Parathyroid adenoma (tissue), 2 donors: Measurements from ENCODE around the gene HSBP1.

Experiments
- H2AFZ ChIP-seq: fragments of 300-600 bp; sonication (generic); one replicate; pipeline ENCODE4 v1.7.0; 2017; ENCODE audit warnings: antibody characterized with exemption, mild to moderate bottlenecking
- H3K27ac ChIP-seq: fragments of 300-600 bp; sonication (generic); one replicate; pipeline ENCODE4 v1.7.0; 2017
- H3K27me3 ChIP-seq: fragments of 300-600 bp; sonication (generic); one replicate; pipeline ENCODE4 v1.7.0; 2017; ENCODE audit warnings: low read length; ENCODE audit not compliant: control insufficient read depth, insufficient read depth
- H3K36me3 ChIP-seq: fragments of 300-600 bp; sonication (generic); one replicate; pipeline ENCODE4 v1.7.0; 2017; ENCODE audit warnings: low read length; ENCODE audit not compliant: control insufficient read depth, insufficient read depth
- H3K4me1 ChIP-seq: fragments of 300-600 bp; sonication (generic); one replicate; pipeline ENCODE4 v1.7.0; 2017; ENCODE audit warnings: control low read depth
- H3K4me2 ChIP-seq: fragments of 300-600 bp; sonication (generic); one replicate; pipeline ENCODE4 v1.7.0; 2017; ENCODE audit warnings: low read length
- H3K4me3 ChIP-seq: fragments of 300-600 bp; sonication (generic); one replicate; pipeline ENCODE4 v1.7.0; 2017; ENCODE audit warnings: low read depth, low read length
- H3K79me2 ChIP-seq: fragments of 300-600 bp; sonication (generic); one replicate; pipeline ENCODE4 v1.7.0; 2017; ENCODE audit warnings: control low read depth
- H3K9ac ChIP-seq: fragments of 300-600 bp; sonication (generic); one replicate; pipeline ENCODE4 v1.7.0; 2017; ENCODE audit warnings: mild to moderate bottlenecking
- H3K9me3 ChIP-seq: fragments of 300-600 bp; sonication (generic); one replicate; pipeline ENCODE4 v1.7.0; 2017; ENCODE audit warnings: low read length; ENCODE audit not compliant: control insufficient read depth
- TF ChIP-seq, protein P1 (sequence below): fragments of 300-600 bp; sonication (generic); IDR thresholded peaks from one replicate; pipeline ENCODE4 v1.7.0; 2017; ENCODE audit warnings: antibody characterized with exemption, mild to moderate bottlenecking
- donor health status: primary hyperparathyroidism.

Gene HSBP1

DNA sequence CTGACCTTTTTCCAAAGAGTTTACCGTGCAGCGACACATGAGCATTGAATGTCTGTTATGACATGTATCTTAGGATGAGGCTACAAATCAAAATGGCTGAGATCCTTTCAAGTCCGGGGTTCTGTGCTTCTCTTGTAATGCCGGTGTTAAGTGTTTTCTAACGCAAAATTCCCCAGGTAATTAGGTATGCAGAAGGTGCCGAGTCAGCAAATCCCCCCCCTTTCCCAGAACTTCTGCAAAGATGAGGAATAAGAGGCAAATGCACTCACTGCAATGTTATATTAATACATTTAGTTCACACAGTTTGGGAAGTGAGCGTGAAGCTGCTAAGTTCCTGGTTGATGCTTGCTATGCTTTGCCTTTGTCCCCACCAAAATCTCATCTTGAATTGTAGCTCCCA is 54.9 kb downstream of the HSBP1 start:
- no peaks in the 10 kb centered on the region for H3K4me1 ChIP-seq
- no peak overlapping the region for H2AFZ ChIP-seq
- no peak overlapping the region for H3K4me2 ChIP-seq
- H3K79me2 ChIP-seq, result no peaks in the 10 kb centered on the region
- H3K27ac ChIP-seq, result no peak overlapping the region
- H3K4me3 ChIP-seq, result no peak overlapping the region
- TF ChIP-seq, protein P1, sequence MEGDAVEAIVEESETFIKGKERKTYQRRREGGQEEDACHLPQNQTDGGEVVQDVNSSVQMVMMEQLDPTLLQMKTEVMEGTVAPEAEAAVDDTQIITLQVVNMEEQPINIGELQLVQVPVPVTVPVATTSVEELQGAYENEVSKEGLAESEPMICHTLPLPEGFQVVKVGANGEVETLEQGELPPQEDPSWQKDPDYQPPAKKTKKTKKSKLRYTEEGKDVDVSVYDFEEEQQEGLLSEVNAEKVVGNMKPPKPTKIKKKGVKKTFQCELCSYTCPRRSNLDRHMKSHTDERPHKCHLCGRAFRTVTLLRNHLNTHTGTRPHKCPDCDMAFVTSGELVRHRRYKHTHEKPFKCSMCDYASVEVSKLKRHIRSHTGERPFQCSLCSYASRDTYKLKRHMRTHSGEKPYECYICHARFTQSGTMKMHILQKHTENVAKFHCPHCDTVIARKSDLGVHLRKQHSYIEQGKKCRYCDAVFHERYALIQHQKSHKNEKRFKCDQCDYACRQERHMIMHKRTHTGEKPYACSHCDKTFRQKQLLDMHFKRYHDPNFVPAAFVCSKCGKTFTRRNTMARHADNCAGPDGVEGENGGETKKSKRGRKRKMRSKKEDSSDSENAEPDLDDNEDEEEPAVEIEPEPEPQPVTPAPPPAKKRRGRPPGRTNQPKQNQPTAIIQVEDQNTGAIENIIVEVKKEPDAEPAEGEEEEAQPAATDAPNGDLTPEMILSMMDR, result no peak
- no peaks in the 10 kb centered on the region for H3K9me3 ChIP-seq
- H3K9ac ChIP-seq, result no peak overlapping the region
- H3K36me3 ChIP-seq, result no peaks in the 10 kb centered on the region
- no peaks in the 10 kb centered on the region for H3K27me3 ChIP-seq

DNA sequence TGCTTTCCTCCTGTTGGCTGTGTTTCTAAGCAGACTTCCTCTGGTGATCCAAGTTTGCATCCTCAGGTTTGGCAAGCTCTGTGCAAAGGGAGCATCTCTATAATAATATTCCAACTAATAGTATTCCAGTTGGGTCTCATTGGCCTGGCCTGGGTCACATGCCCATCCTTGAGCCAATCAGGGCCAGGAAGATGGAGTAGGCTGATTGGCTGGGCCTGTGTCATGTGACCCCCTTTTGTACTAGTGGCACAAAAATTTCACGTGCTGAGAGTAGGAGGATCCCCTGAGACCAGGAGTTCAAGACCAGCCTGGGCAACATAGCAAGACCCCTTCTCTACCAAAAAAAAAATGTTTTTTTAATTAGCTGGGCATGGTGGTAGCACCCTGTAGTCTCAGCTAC is 55.9 kb downstream of the HSBP1 start:
- H3K27me3 ChIP-seq, result no peaks in the 10 kb centered on the region
- no peak overlapping the region for H3K4me2 ChIP-seq
- H3K9me3 ChIP-seq, result no peaks in the 10 kb centered on the region
- H3K36me3 ChIP-seq, result no peaks in the 10 kb centered on the region
- no peak overlapping the region for H3K27ac ChIP-seq
- TF ChIP-seq, protein P1, result no peak
- H3K79me2 ChIP-seq, result no peaks in the 10 kb centered on the region
- H3K4me1 ChIP-seq, result no peaks in the 10 kb centered on the region
- H3K4me3 ChIP-seq, result no peak overlapping the region
- H2AFZ ChIP-seq, result no peak overlapping the region
- no peak overlapping the region for H3K9ac ChIP-seq
